GM12873 (cell line): Measurements from ENCODE around the gene SQSTM1.

Source experiments
- TF ChIP-seq, protein P1 (sequence below): IDR thresholded peaks from 2 replicates; pipeline ENCODE4 v1.5.1; 2012; ENCODE audit warnings: low read depth, mild to moderate bottlenecking, moderate library complexity, low read length, control low read depth; ENCODE audit not compliant: insufficient read depth; ENCODE audit errors: missing control alignments

Gene SQSTM1

DNA sequence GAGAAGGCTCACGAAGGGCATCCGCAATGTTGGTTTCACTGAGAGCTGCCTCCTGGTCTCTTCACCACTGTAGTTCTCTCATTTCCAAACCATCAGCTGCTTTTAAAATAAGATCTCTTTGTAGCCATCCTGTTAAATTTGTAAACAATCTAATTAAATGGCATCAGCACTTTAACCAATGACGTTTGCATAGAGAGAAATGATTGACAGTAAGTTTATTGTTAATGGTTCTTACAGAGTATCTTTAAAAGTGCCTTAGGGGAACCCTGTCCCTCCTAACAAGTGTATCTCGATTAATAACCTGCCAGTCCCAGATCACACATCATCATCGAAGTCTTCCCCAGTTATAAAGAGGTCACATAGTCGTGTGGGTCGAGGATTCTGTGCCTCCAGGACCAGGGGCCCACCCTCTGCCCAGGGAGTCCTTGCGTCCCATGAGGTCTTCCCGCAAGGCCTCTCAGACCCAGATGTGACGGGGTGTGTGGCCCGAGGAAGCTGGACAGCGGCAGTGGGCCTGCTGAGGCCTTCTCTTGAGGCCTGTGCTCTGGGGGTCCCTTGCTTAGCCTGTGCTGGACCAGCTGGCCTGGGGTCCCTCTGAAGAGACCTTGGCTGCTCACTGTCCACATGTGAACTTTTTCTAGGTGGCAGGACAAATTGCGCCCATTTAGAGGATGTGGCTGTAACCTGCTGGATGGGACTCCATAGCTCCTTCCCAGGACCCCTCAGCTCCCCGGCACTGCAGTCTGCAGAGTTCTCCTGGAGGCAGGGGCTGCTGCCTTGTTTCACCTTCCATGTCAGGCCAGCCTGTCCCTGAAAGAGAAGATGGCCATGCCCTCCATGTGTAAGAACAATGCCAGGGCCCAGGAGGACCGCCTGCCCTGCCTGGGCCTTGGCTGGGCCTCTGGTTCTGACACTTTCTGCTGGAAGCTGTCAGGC, 16.6 kb downstream of the SQSTM1 start:
- TF ChIP-seq, protein P1, sequence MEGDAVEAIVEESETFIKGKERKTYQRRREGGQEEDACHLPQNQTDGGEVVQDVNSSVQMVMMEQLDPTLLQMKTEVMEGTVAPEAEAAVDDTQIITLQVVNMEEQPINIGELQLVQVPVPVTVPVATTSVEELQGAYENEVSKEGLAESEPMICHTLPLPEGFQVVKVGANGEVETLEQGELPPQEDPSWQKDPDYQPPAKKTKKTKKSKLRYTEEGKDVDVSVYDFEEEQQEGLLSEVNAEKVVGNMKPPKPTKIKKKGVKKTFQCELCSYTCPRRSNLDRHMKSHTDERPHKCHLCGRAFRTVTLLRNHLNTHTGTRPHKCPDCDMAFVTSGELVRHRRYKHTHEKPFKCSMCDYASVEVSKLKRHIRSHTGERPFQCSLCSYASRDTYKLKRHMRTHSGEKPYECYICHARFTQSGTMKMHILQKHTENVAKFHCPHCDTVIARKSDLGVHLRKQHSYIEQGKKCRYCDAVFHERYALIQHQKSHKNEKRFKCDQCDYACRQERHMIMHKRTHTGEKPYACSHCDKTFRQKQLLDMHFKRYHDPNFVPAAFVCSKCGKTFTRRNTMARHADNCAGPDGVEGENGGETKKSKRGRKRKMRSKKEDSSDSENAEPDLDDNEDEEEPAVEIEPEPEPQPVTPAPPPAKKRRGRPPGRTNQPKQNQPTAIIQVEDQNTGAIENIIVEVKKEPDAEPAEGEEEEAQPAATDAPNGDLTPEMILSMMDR: no peak

DNA sequence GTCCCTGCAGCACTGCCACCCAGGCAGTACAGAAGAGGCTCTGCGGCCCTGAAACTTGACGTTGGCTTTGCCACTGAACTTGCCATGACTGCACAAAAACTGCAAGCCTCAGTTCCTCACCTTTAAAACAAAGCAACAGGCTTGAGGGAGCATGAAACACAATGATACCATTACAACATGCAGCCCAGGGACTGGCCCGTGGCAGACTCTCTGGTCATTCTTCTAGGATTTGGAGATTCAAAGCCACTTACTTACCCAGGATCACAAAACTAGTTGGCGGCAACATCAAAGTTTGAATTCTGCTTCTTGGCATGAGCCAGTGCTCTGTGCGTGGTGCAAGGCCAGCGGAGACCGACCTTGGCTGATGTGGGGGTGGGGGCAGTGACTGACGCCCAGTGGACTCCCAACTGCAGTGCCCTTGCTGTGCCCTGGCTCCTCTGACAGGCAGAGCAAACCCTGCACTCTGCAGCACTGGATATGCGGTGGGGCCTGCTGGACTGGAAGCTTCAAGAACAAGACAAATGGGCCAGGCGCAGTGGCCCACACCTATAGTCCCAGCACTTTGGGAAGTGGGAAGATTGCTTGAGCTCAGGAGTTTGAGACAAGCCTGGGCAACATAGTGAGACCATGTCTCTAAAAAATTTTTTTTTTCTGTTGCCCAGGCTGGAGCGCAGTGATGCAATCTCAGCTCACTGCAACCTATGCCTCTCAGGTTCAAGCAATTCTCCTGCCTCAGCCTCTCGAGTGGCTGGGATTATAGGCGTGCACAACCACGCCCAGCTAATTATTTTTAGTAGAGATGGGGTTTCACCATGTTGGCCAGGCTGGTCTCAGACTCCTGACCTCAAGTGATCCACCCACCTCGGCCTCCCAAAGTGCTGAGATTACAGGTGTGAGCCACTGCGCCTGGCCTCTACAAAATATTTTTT, 18.9 kb downstream of the SQSTM1 start:
- TF ChIP-seq, protein P1: no peak

DNA sequence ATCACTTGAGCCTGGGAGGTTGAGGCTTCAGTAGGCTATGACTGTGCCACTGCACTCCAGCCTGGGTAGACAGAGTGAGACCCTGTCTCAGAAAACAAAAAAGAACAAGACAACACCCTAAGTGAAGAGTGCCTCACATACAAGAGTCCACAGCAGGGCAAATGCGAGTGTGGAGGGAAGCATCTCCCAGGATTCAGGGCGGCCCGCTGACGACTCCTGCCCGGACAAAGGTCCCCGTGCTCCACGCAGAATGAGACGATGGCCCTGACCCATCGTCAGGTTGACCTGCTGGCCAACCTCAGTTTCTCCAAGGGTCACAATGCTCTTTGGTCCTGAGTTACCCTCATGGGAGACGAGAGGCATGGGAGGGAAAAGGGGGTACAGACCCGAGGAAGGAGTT, 19.6 kb downstream of the SQSTM1 start:
- TF ChIP-seq, protein P1: no peak

DNA sequence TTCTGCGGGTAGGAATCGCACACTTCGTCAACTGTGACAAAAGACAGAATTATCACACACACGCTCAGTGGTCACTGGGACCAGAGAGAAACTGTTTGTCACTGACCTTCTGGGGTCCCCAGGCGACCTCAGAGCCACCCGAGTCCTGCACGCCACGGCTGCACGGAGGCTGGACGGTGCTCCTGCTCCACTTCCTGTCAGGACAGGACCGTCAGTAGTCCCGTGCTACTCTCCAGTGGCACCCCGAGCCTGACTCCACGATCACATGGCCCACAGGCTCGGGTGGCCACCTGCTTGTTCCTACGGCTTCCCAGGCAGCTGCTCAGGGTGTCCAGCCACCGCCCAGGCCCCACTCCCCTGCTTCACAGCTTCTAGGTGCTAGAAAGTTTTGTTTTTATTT, 20.1 kb downstream of the SQSTM1 start:
- TF ChIP-seq, protein P1: no peak

DNA sequence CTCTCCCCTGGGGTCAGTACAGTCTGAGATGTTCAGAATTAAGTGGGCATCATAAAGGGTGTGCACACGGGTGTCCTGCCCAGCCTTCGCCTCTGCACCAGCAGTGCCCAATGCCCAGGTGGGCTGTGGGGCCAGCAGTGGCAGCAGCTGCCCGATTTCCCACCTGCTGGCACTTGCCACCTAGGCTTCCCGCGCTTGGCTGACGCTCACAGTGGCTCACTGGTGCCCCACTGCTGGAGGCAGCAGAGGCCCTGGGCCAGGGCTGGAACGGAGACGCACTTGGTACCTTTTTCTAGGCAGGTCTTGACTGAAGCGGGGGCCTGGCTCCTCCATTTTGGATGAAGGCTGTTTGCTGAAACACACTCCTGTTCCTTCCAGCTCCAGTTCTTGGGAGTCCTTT, 20.9 kb downstream of the SQSTM1 start:
- TF ChIP-seq, protein P1: no peak

DNA sequence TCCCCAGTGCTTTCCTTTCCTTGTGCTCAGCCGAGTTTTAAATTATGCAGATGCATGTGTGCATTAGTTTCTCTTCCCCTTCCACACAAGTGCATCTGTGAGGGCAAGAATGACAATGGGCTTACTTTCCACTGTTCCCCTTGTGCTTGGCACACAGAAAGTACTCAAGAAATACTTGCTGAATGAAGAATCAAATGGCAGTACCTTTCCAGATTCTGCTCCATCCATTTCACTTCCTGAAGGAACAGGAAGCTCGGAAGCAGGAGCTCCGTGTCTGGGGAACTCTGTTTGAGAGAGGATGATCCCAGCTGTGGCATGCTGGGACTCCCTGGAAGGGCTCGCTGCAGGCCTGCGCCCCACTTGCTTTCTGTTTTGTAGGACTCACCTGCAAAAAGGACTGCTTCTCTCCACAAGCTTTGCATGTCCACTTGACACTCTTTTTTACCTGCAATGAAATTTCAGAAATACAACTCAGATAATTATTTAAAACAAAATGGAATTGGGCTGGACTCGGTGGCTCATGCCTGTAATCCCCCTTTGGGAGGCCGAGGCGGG, 32.4 kb downstream of the SQSTM1 start:
- TF ChIP-seq, protein P1: no peak
